NCI-H345 treated with DMSO at 0.1 percent for 48 hours (cell line): Measurements from ENCODE around the gene ZNF331.
"Not testable (repeated sequence)": the region's sequence is repeated elsewhere in the genome, so short reads cannot be mapped to it uniquely, and the experiment has no call there.

Experiments used
- DNase-seq: peaks from one replicate; lab custom pipeline; 2025; ENCODE audit not compliant: unreplicated experiment; lab: John Stamatoyannopoulos, UW

Gene ZNF331

GRCh38 chr19:53537521-53538377, at the start of gene ZNF331:
Gene ZNF331 (plus strand): TSS chr19:53538145. CDS start chr19:53569377, 31,232 bp downstream.
- DNase-seq: peak; percentile 56

- DNase-seq: no peak
Observed at GRCh38 chr19:53492153-53492552, 45.8 kb upstream of the ZNF331 start.

- not testable (repeated sequence) for DNase-seq
Observed at GRCh38 chr19:53497311-53498023, 40.5 kb upstream of the ZNF331 start.

- not testable (repeated sequence) for DNase-seq
Observed at GRCh38 chr19:53498024-53498395, 39.9 kb upstream of the ZNF331 start.

- DNase-seq: peak; percentile 42
Observed at GRCh38 chr19:53503151-53503550, 34.8 kb upstream of the ZNF331 start.

- peak; percentile 4 for DNase-seq
Observed at GRCh38 chr19:53503671-53504364, 34.1 kb upstream of the ZNF331 start.

- DNase-seq: not testable (repeated sequence)
Observed at GRCh38 chr19:53504365-53504703, 33.6 kb upstream of the ZNF331 start.

- no peak for DNase-seq
Observed at GRCh38 chr19:53504885-53505284, 33.1 kb upstream of the ZNF331 start.

GRCh38 chr19:53506728-53507127, 31.2 kb upstream of the ZNF331 start:
- no peak for DNase-seq

GRCh38 chr19:53507523-53508442, 30.2 kb upstream of the ZNF331 start:
- DNase-seq: no peak

GRCh38 chr19:53509443-53509842, 28.5 kb upstream of the ZNF331 start:
- no peak for DNase-seq

- DNase-seq: no peak
Observed at GRCh38 chr19:53509845-53510244, 28.1 kb upstream of the ZNF331 start.

- no peak for DNase-seq
Observed at GRCh38 chr19:53511357-53511756, 26.6 kb upstream of the ZNF331 start.

- peak; percentile 7 for DNase-seq
Observed at GRCh38 chr19:53511933-53512374, 26.0 kb upstream of the ZNF331 start.

GRCh38 chr19:53515047-53515446, 22.9 kb upstream of the ZNF331 start:
- not testable (repeated sequence) for DNase-seq

- DNase-seq: no peak
Observed at GRCh38 chr19:53517114-53517741, 20.7 kb upstream of the ZNF331 start.

- no peak for DNase-seq
Observed at GRCh38 chr19:53518121-53518520, 19.8 kb upstream of the ZNF331 start.

GRCh38 chr19:53518716-53519115, 19.2 kb upstream of the ZNF331 start:
- no peak for DNase-seq

GRCh38 chr19:53519446-53519845, 18.5 kb upstream of the ZNF331 start:
- DNase-seq: no peak

- no peak for DNase-seq
Observed at GRCh38 chr19:53520163-53520546, 17.8 kb upstream of the ZNF331 start.
